Vagina (tissue), 2 donors: Measurements from ENCODE around the gene P3H1.

Experiments
- CTCF ChIP-seq, 3 experiments: fragments of 450-650 bp in 2 of 3; fragments of 200-600 bp in 1 of 3; sonication (generic) in 1 of 3; IDR thresholded peaks; one replicate each; pipeline ENCODE4 v1.5.1; 2017 to 2019; ENCODE audit warnings: antibody characterized with exemption in 3 of 3, mild to moderate bottlenecking in 2 of 3, moderate library complexity in 2 of 3
- POLR2A ChIP-seq, 2 donors: fragments of 450-650 bp; IDR thresholded peaks; one replicate each; pipeline ENCODE4 v1.6.1; 2017; ENCODE audit warnings: antibody characterized with exemption in 2 of 2, mild to moderate bottlenecking in 2 of 2, moderate library complexity in 2 of 2
- POLR2AphosphoS5 ChIP-seq, 2 donors: sonication (generic); formaldehyde crosslinking; IDR thresholded peaks; one replicate each; pipeline ENCODE4 v1.9.0; 2017; ENCODE audit warnings: antibody characterized with exemption in 2 of 2, mild to moderate bottlenecking in 2 of 2, low read depth in 1 of 2; ENCODE audit not compliant: insufficient read depth in 1 of 2

DNA sequence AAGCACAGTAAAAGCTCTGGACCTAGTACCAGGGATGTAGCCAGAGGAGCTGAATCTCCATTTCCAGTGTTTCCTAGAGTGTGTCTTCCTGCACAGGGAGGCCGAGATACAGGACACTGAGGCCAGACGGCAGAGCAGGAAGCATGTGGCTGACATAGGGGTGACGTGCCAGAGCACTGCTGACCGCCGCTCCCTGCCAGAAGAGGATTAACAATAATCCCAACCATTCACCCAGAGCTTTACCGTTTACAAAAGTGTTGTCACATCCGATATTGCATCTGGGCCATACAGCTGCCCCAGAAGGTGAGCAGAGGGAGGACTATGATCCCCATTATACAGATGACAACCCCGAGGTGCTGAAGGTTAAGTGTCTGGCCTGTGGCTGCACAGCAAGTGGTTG, 21.0 kb downstream of the P3H1 start:
- TF ChIP-seq CTCF (IDR thresholded peaks at IDR 0.05) (no peak), POLR2AphosphoS5 (IDR thresholded peaks at IDR 0.05; ENCODE audit: insufficient read depth in 1 of 2, low read depth in 1 of 2) (no peak), POLR2A (IDR thresholded peaks at IDR 0.05) (no peak)
